ENCODE measurements around the gene PDE6D.
"Not testable (repeated sequence)": the region's sequence is repeated elsewhere in the genome, so short reads cannot be mapped to it uniquely, and the experiment has no call there.

Gene PDE6D

DNA sequence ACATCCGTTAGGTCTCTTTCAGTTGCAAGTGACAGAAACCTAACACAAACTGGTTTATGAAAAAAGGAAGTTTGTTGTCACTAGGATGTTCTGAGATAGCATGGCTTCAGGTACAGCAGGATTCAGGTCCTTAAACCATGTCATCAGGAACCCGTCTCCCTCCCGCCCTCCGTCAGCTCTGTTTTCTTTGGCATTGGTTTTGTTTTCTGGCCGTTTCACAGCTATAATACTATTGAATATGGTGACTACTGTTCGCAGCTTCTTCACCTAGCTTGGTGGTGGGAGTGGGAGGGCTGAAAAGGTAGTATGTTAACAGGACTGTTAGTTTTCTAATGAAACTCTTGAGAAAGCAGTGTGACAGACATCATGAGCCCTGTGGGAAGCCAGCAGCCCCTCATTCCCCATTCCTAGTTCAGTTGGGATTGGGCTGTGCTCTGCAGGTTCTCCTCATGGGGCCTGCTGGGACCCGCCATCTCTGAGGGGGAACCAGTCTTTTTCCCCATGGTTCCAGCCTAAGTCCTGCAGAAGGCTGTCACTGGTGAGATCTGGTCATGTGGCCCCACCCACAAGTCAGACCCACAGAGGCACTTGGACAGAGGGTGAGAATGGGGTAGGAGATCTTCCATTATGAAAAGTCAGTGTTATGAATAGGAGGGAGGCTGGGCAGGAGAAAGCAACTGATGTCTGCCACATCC lies 60.6 kb downstream of the PDE6D start:
- DNase-seq (ENCODE audit: low read depth): no peak

DNA sequence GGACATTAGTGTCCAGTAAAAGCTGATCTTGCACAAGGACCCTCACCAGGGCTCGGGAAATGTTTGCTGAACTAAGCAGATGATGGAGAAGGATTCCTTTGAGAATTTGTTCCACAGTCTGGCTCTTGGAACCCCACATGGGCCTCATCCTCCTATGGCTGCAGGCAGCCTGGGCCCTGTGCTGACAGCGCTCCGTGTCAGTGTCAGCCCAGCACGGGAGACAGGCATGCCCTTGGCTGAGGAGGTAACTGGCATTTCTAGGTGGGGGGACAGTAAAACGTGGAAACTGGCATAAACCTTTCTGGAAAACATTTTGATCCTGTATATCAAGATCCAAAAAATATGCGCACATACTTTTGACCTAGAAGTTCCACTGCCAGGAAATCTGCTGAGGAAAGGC lies 62.3 kb downstream of the PDE6D start:
- DNase-seq (ENCODE audit: low read depth): no peak

DNA sequence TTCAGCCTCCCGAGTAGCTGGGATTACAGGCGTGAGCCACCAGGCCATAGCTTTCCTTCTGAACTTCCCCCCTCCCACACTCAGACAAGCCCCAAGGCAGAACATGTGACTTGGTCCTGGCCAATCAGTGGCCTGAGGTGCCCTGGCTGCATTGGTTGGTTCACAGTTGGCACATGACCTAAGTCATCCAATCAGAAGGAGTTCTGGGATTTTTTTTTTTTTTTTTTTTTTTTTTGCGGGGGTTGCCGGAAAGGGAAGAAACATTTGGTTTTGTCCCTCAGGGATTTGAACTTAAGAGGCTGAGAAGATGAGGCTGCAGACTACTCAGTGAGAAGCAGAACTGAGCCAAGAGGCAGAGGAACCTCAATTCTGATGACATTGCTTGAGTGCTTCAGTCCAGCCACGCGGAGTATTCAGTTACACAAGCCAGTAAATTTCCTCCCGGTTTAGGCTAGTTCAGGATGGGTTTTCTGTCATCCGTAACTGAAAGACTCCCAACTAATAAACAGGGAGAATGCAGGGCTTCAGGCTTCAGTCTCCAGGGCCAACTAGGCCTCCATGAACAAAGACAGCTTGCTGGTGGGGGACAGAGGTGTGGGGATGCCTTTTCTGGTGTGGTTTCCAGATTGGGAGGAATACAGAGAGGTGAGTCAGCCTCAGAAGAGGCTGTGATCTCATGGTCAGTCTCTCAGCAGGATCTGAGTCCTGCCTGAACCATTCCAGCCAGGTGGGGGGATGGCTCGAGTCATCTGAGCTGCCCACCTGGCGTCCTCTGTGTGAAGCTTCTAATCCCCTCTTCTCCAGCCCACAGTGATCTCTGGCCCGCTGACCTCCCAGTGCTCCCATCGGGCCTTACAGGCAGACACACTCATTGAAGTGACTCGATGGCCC lies 63.6 kb downstream of the PDE6D start:
- no peak for DNase-seq (ENCODE audit: low read depth)

DNA sequence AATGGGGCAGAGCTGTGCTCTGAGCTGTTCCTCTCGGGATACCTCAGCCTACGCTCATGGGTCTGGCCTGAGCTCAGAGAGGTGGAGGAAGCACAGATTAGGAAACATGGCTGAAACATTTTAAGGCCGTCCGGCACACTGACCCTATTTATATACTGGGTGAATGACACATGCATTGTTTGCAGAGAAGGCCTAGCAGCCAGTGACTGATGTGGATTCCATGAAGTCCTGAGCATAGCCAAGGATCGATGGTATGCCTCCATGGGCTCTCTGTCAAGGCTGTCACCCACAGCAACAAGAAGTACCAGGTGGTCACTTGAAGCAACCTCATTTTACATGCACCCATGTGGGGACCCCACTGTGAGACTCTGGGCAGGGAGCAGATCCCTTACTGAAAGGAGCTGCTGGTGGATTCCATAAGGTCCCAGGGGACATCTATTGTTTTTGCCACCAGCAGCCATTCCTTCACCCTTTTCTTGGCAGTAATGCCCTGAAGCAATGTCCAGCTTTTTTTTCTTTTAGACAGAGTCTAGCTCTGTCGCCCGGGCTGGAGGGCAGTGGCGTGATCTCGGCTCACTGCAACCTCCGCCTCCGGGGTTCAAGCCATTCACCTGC lies 64.3 kb downstream of the PDE6D start:
- DNase-seq (ENCODE audit: low read depth): no peak

DNA sequence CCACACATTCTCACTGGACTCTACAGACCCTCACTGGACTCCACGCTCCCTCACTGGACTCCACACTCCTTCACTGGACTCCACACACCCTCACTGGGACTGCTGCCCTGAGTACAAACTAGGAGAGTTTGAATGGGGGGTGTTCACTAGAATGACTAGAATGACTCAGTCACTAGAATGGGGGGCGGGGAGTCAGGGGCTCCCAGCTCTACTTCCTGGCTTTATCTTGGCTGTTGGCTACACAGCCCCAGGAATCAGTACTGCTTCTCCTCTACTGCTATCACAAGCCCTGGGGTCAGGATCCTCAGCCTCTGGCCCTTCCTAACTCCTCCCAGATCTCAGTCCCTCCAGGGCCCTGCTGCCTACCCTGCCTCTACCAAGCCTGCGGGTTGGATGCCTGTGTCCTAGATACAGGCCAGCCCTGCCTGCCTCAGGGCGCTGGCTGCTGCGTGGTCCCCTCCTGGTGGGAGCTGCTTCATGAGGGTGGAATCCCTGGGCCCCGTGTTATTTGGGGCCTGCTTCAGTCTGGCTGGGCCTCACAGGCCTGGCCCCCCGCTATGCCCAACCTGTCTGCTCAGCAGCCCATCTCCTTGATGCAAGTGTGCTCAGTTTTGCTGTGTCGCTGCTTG lies 65.0 kb downstream of the PDE6D start:
- no peak for DNase-seq (ENCODE audit: low read depth)

DNA sequence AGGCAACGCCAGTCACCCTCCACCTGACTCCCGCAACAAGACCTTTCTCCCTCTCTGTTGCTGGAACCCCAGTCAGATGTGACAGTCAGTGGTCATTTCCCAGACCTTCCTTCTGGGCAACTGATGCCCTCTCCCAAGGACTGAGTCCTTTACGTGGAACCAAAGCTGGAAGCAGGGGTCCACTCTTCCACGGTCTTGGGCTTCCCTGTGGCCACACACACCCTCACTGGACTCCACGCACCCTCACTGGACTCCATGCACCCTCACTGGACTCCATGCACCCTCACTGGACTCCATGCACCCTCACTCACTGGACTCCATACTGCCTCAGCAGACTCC lies 65.6 kb downstream of the PDE6D start:
- no peak for DNase-seq (ENCODE audit: low read depth)

DNA sequence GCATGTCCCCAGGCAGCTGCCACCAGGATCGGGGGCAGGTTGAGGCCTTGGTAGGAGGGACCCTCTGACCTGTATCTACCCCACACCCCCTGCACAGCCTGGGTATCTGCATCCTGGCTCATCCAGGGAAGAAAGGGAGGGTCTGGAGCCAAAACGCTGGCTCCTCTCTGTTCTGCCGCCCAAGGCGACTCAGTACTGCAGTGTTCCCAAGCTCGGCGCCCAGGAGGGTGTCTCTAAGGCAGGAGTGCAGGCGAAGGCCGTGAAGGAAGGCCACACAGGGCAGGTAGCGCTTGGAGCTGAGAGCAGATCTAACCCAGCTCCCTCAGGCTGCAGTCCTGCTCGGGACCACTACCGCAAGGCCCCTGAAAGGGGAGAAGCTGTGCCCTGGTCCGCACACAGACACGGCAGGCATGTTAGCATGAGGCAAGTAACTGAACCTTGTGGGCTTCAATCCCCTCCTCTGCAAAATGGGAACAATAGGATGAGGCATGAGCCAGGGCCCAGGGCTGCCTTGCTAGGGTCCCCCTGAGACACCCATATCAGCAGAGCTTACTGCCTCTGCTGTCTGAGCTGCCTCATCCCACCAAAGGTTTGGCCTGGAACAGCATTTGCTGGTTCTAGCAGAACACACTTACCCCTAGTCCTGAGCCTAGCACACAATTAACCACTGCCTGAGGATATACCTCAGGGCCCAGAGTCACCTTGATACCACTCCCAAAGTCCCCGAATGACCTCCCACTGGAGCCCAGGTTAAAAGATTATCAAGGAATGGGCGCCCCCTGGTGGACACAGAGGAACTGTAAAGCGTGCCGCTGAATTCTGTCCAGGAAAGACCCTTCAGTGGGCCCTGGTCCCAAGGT lies 66.2 kb downstream of the PDE6D start:
- DNase-seq (ENCODE audit: low read depth): peak; percentile 58

DNA sequence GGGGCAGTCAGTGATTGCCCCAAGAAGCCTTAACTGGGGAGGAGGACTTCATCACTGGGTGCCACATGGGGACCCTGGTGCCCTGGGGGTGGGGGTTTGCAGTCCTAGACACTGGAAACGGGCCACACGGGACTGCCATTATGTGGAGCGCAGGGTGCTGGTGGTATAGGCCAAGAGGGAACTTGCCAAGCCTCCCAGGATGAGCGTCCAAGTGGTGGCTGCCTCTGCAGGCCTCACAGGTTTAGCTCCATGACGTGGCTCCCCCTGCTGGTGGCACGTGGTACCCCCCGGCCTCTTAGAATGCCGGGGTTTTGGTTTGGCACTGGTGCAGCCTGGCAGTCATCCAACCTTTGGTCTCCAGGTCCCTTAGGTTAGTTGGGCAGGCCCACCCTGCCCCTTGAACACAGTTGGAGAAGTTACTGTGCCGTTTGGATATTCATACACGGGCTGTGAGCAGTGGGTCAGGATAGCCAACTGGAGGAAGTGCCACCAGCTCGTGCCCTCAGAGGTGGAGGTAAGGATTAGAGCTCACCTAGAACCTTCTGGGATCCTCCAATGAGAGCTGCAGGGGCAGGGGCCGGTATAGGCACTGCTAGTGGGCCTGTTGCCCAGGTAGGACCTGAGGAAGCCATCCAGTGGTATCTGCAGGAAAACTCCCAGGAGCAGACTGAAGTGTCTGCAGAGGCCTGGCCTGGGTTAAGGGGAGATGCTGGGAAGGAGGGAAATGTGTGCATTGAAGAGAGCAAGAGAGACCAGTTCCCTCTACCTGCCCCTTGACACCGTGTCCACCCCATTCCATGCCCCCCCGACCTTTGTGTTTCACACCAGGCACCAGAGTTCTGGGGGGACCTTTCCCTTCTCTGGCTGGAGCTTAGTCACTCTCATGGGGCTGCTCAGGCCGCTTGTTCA lies 67.1 kb downstream of the PDE6D start:
- peak; percentile 83 for DNase-seq (ENCODE audit: low read depth)

DNA sequence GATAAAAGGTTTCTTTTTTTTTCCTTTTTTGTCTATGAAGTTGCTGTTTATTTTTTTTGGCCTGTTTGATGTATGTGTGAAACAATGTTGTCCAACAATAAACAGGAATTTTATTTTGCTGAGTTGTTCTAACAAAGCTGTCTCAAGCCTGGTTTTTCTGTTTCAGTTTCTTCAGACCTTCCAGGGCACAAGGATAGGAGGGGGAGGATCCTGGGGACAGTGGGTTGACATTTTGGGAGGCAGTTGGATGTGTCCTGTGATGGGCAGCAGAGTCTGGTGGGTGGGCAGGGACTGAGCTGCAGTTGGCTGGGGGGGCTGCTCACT lies 67.7 kb downstream of the PDE6D start:
- not testable (repeated sequence) for DNase-seq (ENCODE audit: low read depth)

DNA sequence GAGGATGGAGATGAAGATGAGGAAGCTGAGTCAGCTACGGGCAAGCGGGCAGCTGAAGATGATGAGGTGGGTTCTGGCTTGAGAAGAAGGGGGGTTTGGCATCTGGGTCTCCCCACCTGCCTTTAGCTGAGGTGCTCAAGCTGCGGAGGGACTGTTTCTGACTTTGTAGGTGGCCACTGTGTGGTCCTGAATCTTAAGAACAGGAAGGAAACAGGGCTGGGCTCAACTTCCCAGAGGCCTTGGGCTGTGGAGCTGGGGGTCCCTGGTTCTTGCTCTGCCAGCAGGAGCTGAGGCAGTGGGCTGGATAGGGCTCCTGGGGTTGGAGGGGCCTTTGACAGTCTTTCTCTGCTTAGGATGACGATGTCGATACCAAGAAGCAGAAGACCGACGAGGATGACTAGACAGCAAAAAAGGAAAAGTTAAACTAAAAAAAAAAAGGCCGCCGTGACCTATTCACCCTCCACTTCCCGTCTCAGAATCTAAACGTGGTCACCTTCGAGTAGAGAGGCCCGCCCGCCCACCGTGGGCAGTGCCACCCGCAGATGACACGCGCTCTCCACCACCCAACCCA lies 68.5 kb downstream of the PDE6D start:
- DNase-seq (ENCODE audit: low read depth): peak; percentile 6

DNA sequence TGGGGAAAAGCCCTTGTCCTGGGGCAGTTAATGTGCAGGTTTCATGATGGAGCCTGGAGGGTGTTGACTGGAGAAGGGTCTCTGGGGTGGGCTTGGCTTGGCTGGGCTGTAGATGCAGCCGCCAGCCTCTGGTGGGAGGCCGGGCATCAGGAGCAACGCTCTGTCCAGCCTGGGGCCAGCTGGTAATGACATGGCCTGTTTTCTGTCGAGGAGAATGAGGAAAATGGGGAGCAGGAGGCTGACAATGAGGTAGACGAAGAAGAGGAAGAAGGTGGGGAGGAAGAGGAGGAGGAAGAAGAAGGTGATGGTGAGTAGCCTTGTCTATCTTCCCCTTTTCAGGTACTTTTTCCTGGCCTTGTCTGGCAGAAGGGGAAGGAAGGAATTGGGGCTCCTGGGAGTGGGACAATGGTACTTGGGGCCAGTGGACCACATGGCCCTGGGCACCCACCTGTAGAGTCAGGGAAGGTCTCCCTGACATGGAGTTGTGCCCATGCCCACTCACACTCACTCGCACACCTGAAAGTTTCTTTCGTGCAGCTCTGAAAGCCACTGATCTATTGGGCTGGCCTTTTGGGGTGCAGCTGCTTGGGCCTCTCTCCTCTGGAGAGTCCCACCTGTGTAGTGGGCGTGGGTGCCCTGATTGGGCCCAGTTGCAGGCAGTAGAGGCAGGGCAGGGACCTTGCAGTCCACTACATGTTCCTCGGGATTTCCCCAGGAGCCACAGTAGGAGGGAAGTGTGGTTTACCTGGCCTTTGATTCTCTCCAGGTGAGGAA lies 69.2 kb downstream of the PDE6D start:
- peak; percentile 10 for DNase-seq (ENCODE audit: low read depth)

DNA sequence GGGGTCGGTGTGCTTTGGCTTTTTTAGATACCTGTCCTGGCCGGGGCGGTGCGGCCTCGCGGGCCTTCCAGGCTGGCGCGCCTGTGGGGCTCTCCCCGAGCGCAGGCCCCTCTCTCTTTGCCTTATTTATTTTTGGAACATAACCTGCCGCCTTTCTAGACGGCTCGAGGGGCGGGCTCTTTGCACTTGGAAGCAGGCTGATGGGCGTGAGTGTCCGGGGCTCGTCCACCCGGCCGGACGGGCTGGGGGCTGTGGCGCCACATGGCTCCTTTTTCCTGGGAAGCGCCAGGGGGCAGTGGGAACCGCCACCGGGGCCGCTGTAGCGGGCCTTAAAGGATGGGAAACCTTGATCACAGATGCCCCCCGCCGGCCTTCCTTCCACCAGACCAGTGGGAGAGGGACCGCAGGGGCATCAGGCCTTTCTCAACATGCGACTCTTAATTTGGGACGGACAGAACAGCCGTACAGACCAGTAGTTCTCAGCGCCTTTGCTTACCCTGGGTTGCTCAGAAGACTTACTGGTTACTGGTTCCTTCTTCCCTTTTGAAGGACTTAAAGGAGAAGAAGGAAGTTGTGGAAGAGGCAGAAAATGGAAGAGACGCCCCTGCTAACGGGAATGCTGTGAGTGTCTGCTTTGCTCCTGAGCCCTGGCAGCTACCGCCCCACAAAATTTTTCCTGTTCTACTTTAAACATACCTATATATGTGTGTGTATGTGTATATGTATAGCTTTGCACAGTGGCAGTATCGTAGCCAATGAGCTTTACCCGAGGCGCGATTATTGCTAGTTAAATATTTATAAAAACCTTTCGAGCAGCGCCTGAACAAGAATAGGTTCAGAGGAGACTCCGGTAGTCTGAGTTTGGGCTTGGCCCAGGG lies 70.0 kb downstream of the PDE6D start:
- no peak for DNase-seq (ENCODE audit: low read depth)

DNA sequence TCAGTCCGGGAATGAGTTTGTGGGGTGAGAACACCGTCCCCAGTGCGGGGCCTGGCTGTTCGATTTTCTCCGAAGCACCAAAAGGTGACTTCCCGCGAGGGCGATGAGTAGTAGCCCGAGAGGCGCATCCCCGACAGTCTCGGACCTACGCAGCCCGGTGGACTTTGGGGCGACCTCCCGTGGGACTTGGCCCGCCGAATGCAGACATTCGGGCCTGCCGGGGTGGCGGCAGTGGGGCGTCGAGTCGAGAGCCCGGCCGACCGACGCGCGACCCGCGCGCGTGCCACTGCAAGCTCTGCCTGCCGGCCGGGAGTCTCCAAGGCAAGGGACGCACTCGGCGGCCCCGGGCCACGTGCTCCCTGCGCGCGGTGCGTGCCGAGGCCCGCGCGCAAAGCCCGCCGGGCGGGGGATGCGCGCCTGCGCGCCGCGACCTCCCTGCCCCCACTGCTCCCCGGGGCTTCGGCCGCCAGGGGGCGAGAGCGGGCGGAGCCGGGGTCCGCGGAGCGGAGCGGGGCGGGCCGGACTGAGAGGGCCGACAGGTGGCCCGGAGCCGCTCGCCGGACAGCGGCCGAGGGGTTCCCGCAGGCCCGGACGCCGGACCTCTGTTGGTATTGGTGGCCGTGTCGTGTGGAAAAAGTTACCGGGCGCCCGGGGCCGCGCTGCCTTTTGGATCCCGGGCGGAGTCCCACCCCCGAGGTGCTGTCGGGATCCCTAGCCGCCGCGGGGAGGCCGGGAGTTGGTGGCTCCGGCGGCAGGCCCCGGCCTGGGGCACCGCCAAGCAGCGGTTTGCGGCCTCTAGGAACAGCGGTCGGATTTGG lies 70.9 kb downstream of the PDE6D start:
- DNase-seq (ENCODE audit: low read depth): peak; percentile 85

DNA sequence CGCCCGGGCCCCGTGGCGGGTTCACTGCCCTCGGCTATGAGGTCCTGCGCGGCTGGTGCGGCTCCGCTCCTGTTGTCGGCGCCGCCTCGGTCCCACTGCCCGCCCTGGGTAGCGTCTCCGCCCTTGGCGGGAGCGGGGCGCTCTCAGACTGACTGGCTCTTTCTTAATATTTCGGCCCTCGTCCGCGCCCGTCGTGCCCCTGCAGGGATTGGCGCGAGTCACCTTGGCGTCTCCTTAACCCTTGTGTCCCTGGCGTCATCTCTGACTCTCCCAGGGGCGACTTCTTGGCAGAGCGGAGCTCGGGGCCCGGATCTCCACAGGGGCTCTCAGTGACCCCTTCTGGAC lies 71.5 kb downstream of the PDE6D start:
- no peak for DNase-seq (ENCODE audit: low read depth)

DNA sequence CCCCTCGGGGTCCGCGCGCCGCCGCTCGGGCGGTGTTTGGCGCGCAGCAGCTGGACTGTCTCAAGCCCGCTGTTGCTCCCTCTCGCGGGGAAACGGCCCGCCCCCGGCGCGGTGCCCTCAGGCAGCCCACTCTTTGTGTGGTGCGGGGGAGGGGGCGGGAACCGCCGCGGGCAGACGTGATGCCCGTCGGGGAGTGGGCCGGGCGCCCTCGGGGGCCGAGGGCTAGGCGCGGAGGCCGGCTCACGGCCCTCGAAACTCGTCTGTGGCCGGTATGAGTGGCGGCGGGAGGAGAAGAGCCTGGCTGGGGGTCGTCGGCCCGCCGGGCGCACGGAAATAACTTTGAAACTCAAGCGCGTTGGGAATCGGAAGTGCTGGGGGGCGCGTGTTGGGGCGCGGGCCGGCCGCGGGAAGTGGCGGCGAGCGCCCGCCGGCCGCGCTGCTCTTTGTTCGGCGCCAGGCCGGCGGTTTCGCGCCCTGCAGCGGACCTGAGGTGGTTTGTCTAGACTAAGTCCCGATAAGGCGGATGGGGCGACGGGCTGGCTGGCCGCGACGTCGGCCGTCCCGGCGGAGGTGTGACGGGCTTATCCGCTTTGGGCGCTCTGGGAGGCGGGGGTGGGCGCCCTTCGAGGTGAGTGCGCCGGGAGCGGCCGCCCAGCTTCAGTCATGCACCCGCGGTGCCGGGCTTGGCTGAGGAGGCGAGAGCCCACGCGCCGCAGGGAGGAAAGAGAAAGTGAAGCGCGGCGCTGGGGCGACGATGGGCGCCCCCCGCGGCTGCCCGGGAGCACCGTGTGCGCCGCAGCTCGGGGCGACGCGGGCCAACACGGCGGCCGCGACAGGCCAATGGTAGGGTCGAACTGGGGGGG lies 72.1 kb downstream of the PDE6D start:
- peak; percentile 45 for DNase-seq (ENCODE audit: low read depth)

DNA sequence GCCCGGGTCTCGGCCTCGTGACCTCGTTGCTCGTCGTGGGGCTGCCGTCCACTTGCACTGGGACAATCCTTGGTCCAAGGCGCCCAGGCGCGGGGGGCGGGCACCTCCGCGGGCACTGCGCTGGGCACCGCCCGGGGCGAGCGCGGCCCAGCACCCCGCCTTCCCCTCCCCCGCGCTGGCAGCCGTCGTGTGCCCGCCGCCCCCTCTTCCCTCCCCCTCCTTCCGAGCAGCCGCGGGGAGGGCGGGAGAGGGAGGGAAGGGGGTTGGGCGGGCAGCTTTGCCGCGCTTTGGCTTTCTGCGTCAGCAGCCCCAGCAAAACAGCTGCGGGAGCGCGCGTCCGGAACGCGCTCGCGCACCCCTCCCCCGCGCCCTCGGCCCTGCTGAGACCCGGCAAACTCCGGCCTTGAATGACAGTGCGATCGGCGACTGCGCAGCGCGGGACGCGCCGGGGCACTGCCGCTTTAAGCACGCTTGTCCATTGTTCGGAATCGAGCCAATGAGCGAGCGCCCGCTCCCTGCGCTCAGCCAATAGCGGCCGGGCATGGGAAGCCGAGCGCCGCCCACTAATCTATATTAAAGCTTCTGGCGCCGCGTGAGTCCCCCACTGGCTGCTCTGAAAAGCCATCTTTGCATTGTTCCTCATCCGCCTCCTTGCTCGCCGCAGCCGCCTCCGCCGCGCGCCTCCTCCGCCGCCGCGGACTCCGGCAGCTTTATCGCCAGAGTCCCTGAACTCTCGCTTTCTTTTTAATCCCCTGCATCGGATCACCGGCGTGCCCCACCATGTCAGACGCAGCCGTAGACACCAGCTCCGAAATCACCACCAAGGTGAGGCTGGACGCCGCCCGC lies 72.9 kb downstream of the PDE6D start, which contains the start of gene PTMA:
PTMA (plus strand) TSS at position 599 of the 846 bp plus-strand sequence; CDS start at position 781, 182 bp downstream.
- peak; percentile 100 for DNase-seq (ENCODE audit: low read depth)
